NK-92 (cell line): ENCODE results near the gene BCL2L11.

Experiments
- DNase-seq: peaks from one replicate; lab custom pipeline; 2025; ENCODE audit not compliant: unreplicated experiment; lab: John Stamatoyannopoulos, UW

Gene BCL2L11

GRCh38 chr2:111117598-111118480 is 2.9 kb upstream of the BCL2L11 start:
- no peak for DNase-seq

DNA sequence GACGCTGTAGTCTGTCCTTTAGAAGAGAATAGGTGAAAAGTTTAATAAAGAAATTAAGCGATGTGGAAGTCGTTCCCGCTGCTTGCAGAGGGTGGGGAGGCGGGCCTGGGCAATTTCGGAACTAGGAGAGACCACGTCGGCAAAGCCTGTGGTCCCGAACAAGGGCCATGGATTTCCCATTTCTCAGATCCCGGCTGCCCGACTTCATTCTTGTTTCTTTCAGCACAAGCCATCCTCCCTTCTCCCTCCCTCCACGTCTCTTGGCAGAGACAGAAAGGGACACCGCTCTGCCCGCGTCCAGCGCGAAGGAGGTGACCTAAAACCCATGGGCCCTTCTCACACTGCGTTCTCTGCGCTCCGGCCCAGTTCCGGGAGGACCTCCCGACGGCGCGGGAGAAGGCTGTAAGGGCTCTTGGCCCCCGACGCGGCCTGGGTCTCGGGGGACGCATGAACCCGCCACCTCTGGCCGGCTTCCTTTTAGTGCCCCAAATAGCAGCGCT is 2.2 kb upstream of the BCL2L11 start:
- DNase-seq: no peak

DNA sequence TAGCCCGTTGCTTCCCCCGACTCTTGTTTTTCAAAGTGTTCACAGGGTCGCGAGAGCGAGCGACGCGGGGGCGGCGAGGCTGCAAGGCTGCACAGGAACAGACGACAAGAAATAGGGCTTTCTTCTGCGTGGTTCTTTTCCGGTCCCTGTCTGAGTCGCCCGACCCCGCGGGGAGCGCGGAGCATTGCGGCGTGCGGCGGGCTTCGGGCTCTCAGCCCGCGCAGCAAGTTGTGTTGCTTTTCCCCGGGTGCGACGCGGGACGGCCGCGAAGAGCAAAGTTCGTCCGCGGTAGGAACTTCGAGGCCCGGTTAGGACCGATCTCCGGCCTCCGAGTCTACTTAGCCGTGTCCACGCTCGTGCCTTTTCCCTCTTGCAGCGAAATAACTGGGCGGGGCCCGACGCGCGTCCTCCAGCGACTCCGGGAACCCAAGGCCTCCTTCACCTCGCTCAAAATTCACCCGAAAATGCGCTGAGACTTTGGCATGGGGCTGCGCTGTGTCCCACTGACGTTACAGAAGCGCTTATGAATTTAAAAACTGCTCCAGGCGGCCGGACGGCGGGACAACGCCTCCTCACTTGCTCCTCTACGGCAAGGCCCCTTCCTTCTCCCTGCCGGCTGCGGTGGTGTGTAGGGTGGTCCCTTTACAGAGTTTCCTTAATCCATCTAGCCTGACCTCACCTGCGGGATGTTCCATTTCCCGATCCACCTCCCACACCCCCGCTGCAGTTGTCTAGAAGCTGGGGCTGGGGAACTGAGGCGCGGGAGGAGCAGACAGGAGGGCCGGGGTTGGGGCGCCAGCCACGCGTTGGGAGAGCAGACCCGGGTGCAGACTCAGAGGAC is 1.5 kb upstream of the BCL2L11 start:
- no peak for DNase-seq

DNA sequence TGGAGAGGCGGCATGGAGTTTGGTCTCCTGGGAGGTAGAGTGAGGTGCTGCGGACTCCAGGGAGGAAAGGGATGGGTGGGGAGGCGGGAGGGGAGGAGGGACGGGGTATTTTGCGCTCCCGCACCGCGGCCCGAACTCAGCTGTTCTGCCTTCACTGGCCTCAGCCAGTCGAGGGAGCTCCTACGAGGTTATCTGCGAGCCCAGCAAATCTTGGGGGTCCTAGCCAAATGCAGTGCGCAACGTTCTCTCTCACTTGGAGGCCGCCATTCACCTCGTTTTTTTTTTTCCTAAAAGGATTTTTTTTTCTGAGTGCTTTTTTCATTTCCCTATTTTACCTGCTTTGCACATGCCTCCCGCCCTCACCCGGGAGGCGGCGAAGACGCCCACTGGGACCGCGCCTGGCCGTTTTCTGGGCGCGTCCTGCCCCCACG is 877 bp upstream of the BCL2L11 start:
- DNase-seq: no peak

DNA sequence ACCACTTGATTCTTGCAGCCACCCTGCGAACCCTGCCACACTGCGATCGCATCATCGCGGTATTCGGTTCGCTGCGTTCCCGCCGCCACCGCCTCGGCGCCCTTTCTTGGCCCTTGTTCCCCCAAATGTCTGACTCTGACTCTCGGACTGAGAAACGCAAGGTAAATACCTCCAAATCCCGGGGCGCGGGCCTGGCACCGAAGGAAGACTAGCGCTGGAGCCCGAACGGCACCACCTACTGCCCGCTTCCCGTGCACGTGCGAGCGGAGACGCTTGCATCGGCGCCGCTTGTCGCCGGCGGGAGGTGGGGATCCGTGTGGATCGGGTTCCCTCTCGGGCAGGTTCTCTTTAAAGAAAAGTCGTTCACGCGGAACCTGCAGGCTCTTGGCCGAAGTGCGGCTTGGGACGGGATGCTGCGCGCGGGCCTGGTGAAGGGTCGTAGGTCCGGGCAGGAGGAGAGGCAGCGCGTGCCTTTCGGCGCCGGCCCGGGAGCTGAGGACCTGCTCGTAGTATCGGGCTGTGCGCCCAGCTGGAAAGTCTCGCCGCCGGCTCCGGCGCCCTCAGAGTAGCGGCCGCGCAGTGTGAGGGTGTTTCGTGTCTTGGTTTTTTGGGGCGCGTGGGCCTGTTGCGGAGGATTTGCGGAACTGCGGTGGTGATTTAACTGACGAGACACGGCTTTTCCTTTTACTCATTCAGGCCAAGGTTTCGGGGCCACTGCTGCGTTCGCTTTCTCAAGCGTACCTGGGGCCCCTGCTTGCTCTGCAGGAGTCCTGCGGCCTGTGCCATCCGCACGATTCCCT is 514 bp downstream of the BCL2L11 start:
- no peak for DNase-seq

DNA sequence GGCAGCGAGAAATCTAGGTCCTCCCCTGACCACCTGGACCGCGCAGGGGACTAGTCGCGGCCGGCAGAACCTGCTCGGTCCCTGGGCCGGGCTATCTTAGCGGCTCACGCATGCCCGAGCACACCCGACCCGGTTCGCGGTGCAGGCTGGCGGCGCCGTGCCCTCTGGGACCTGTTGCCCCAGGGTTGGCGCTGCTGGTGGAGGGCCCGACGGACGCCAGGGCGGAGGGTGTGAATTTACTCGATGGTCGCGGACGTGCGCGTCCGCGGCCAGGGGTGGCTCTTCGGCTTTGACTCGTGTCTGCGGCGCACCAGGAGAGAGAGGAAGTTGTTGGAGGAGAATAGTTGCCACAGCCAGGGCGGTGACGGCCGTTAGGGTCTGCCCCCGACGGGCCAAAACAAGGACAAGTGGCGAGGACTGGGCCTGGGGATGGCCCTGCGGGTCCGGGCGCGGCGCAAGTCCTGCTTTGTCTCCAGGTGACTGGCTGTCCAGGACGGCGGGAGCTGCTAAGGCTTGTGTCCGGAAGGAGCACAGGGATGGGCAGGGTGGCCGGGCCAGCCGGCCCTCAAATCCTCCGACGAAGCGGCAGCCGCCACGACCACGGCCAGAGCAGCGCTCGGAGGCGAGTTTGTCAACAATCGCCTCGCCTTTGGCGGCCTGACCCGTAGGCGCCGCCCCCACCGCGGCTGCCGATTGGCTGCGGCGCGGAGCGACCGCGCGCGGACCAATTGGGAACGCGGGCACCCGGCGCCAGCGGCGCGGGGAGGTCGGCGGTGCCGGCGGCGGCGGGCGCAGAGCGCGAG is 1.3 kb downstream of the BCL2L11 start:
- no peak for DNase-seq

DNA sequence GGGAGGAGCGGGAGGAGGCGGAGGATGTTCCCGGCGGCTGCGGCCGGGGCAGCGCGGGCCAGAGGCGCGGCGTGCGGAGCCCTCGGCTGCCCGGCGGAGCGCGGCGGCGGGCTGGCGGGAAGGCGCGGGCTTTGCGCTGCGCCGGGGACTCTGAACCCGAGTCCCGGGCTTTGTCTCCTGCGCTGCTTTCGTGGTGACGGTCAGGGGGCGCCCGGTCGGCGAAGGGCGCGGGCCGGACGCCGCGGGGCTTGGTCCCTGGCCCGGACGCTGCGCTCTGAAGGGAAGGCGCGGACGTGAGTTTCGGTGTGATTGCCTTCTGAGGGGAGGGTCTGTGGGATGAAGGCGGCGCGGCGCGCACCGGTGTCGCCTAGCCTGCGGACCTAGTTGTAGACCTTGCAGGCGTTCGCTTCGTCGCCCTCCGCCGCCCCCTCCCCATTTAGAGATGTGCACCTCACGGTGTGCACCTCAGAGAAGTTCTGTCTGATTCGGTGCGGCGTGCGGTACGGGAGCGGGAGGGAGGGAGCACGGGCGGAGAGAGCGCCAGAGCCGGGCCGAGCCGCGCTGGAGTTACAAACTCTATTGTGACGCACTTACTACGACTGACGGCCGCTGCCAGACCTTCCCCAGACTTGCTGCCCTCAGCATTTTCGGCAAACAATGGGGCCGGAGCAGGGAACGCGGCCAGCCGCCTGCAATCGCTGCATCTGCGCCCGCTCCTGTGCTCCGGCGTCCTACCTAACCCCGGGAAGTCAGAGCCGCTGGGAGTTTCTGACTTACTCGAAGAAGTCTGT is 2.1 kb downstream of the BCL2L11 start:
- no peak for DNase-seq

GRCh38 chr2:111123751-111124150 is 3.0 kb downstream of the BCL2L11 start:
- no peak for DNase-seq

GRCh38 chr2:111126581-111126980 is 5.9 kb downstream of the BCL2L11 start:
- DNase-seq: no peak

- DNase-seq: no peak
These were observed 6.6 kb downstream of the BCL2L11 start for GRCh38 chr2:111127351-111127750.

DNA sequence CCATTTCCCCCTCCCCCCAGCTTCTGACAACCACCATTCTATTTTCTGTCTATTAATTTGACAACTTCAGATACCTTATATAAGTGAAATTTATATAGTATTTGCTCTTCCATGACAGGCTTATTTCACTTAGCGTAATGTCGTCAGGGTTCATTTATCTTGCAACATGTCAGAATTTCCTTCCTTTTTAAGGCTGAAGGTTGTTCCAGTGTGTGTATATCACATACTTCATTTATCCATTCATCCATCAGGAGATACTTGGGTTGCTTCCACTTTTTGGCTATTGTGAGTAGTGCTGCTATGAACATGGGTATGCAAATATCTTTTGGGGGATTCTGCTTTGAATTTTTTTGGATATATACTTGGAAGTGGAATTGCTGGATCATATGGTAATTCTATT is 7.4 kb downstream of the BCL2L11 start:
- no peak for DNase-seq

DNA sequence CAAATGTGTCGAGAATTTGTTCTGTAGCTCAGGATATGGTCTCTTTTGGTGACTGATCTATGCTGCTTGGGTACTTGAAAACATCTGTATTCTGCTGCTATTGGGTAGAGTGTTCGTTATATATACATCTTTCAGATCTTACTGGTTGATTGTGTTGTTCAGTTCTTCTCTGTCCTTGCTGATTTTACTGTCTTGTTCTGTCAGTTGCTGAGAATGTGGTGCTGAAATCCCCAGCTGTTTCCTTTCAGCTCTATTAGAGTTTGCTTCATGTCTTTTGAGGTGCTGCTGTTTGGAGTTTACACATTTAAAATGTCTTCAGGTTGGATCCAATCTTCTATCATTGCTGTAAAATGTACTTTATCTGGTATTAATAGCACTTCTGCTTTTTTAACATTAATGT is 12.9 kb downstream of the BCL2L11 start:
- no peak for DNase-seq

- DNase-seq: no peak
These were observed 13.3 kb downstream of the BCL2L11 start for GRCh38 chr2:111134055-111134454.

DNA sequence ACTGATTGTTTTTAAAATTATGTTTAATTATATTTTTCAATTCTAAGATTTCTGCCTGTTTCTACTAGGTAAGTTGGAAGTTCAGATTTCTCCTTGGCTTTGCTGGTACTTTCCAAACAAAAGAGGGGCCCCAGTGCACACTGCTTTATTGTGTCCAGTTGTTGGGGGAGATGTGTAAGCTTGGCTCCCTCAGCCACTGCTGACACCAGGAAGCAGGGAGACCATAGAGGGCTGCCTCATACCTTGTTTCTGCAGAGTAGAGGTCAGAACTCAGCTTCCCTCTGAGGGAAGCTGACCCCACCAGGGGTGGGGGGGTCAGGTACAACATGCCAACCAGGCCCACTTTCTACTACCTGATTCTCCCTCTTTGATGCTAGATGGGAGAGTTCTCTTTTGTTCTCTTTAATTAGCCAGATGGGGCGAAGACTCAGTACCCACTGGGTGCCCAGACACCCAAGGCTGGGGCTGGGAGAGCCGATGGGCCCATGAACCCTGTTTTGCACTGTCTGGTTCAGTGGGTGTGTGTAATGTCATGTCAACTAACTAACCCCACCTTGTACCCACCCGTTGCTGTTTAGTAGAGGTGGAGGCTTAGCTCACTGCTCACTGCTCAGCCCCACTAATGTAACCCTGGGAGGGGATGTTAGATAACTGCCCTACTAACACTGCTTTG is 14.7 kb downstream of the BCL2L11 start:
- no peak for DNase-seq

GRCh38 chr2:111135910-111136297 is 15.2 kb downstream of the BCL2L11 start:
- DNase-seq: no peak

DNA sequence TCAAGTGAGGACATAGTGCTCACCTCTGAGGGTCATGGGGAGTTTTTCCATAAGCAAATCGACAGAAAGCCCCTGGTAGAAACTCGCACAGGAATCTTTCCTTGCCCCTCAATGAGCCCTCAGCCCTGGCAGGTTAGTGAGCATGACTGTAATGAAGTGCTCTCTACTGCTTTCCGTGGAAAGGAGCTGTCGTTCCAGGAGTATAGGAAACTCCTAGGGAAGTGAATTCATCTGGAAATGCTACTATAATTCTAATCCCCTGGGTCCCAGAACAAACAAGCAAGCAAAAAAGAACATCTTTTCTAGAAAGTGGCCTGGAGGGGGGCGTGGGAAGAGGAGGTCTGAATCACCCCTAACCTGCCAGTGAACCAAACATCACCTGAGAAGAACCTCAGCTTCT is 18.1 kb downstream of the BCL2L11 start:
- no peak for DNase-seq

GRCh38 chr2:111139637-111140317 is 19.1 kb downstream of the BCL2L11 start:
- no peak for DNase-seq

- DNase-seq: no peak
These were observed 20.1 kb downstream of the BCL2L11 start for GRCh38 chr2:111140815-111141214.
